NT2/D1 (cell line): ENCODE results near the gene WFS1.

Source experiments
- DNase-seq: peaks from one replicate; pipeline ENCODE4 v3.0.0-alpha.2; 2011; ENCODE audit warnings: low read depth, low spot score
- H3K27me3 ChIP-seq: 2 replicates; pipeline ENCODE4 v1.6.0; 2011; ENCODE audit warnings: mild to moderate bottlenecking; ENCODE audit not compliant: insufficient read length, insufficient read depth
- H3K36me3 ChIP-seq: 2 replicates; pipeline ENCODE4 v1.6.1; 2011; ENCODE audit warnings: mild to moderate bottlenecking, low read length, mixed read lengths; ENCODE audit not compliant: insufficient read depth, insufficient read length
- H3K4me1 ChIP-seq: 2 replicates; pipeline ENCODE4 v1.5.1; 2011; ENCODE audit not compliant: insufficient read depth, insufficient read length
- H3K4me3 ChIP-seq: 2 replicates; pipeline ENCODE4 v1.5.1; 2011; ENCODE audit warnings: low read depth; ENCODE audit not compliant: insufficient read length
- H3K9ac ChIP-seq: 2 replicates; pipeline ENCODE4 v1.6.0; 2011; ENCODE audit warnings: low read depth; ENCODE audit not compliant: insufficient read length
- H3K9me3 ChIP-seq: 2 replicates; pipeline ENCODE4 v1.5.1; 2011; ENCODE audit warnings: mild to moderate bottlenecking, low read length; ENCODE audit not compliant: insufficient read depth
- SUZ12 ChIP-seq: IDR thresholded peaks from 2 replicates; pipeline ENCODE4 v1.6.1; 2011; ENCODE audit not compliant: insufficient read length, insufficient read depth; ENCODE audit errors: extremely low read depth
- YY1 ChIP-seq: IDR thresholded peaks from 2 replicates; pipeline ENCODE4 v1.6.1; 2011; ENCODE audit not compliant: insufficient read length, insufficient read depth
- ZNF274 ChIP-seq: IDR thresholded peaks from 2 replicates; pipeline ENCODE4 v1.6.1; 2011; ENCODE audit warnings: mild to moderate bottlenecking, low read depth, low read length

The WFS1 gene

GRCh38 chr4:6333301-6334202 lies 63.9 kb downstream of the WFS1 start:
- H3K27me3 ChIP-seq, result peaks cover 21% of the 10 kb centered on the region
- TF ChIP-seq SUZ12 (no peak), ZNF274 (no peak)
- DNase-seq, result no peak
- H3K36me3 ChIP-seq, result no peaks in the 10 kb centered on the region
- peaks cover 15% of the 10 kb centered on the region for H3K4me1 ChIP-seq
- H3K4me3 ChIP-seq, result no peak overlapping the region
- H3K9ac ChIP-seq, result no peak overlapping the region
- peaks cover 10% of the 10 kb centered on the region; the same call in 1 of the 2 replicates for H3K9me3 ChIP-seq

GRCh38 chr4:6334203-6334887 lies 64.7 kb downstream of the WFS1 start:
- Histone ChIP-seq H3K4me1 (peaks cover 16% of the 10 kb centered on the region), H3K27me3 (peaks cover 29% of the 10 kb centered on the region), H3K9me3 (peaks cover 10% of the 10 kb centered on the region; the same call in 1 of the 2 replicates), H3K4me3 (no peak overlapping the region), H3K36me3 (no peaks in the 10 kb centered on the region), H3K9ac (no peak overlapping the region)
- no peak for TF ChIP-seq SUZ12
- TF ChIP-seq YY1, result no peak
- TF ChIP-seq ZNF274, result no peak
- no peak for DNase-seq

- Histone ChIP-seq H3K36me3 (no peaks in the 10 kb centered on the region), H3K9ac (no peak overlapping the region), H3K9me3 (peaks cover 10% of the 10 kb centered on the region; the same call in 1 of the 2 replicates), H3K4me3 (no peak overlapping the region), H3K27me3 (peaks cover 29% of the 10 kb centered on the region), H3K4me1 (peaks cover 16% of the 10 kb centered on the region)
- DNase-seq, result no peak
- TF ChIP-seq SUZ12, result no peak
- TF ChIP-seq YY1, result no peak
- TF ChIP-seq ZNF274, result no peak
Measured at GRCh38 chr4:6335040-6335590, 65.5 kb downstream of the WFS1 start.

- DNase-seq, result no peak
- TF ChIP-seq SUZ12, result no peak
- TF ChIP-seq ZNF274, result no peak
- no peak for TF ChIP-seq YY1
- no peaks in the 10 kb centered on the region for H3K36me3 ChIP-seq
- peaks cover 10% of the 10 kb centered on the region; the same call in 1 of the 2 replicates for H3K9me3 ChIP-seq
- H3K4me1 ChIP-seq, result peaks cover 19% of the 10 kb centered on the region
- no peak overlapping the region for H3K4me3 ChIP-seq
- H3K27me3 ChIP-seq, result peaks cover 29% of the 10 kb centered on the region
- H3K9ac ChIP-seq, result no peak overlapping the region
Measured at GRCh38 chr4:6336166-6336565, 66.5 kb downstream of the WFS1 start.

GRCh38 chr4:6337331-6337935 lies 67.8 kb downstream of the WFS1 start:
- no peak overlapping the region for H3K9ac ChIP-seq
- no peak for TF ChIP-seq SUZ12
- TF ChIP-seq ZNF274, result no peak
- TF ChIP-seq YY1, result no peak
- no peak overlapping the region for H3K4me3 ChIP-seq
- H3K9me3 ChIP-seq, result peaks cover 10% of the 10 kb centered on the region; the same call in 1 of the 2 replicates
- H3K27me3 ChIP-seq, result peaks cover 29% of the 10 kb centered on the region
- H3K4me1 ChIP-seq, result peaks cover 17% of the 10 kb centered on the region
- DNase-seq, result no peak
- H3K36me3 ChIP-seq, result no peaks in the 10 kb centered on the region

- no peak overlapping the region for H3K4me3 ChIP-seq
- peaks cover 10% of the 10 kb centered on the region; the same call in 1 of the 2 replicates for H3K9me3 ChIP-seq
- H3K4me1 ChIP-seq, result peaks cover 17% of the 10 kb centered on the region
- DNase-seq, result no peak
- H3K9ac ChIP-seq, result no peak overlapping the region
- TF ChIP-seq YY1 (no peak), ZNF274 (no peak), SUZ12 (no peak)
- H3K36me3 ChIP-seq, result no peaks in the 10 kb centered on the region
- peaks cover 29% of the 10 kb centered on the region for H3K27me3 ChIP-seq
Measured at GRCh38 chr4:6338175-6338950, 68.7 kb downstream of the WFS1 start.
